HG03432 (cell line): ENCODE measurements around the gene FOXR1.

ENCODE experiments used
- ATAC-seq: cut with Tn5 transposase; IDR thresholded peaks from one replicate; pipeline ENCODE4 v1.9.1; 2021; ENCODE audit warnings: mild to moderate bottlenecking, moderate library complexity; ENCODE audit not compliant: unreplicated experiment

The FOXR1 gene

DNA sequence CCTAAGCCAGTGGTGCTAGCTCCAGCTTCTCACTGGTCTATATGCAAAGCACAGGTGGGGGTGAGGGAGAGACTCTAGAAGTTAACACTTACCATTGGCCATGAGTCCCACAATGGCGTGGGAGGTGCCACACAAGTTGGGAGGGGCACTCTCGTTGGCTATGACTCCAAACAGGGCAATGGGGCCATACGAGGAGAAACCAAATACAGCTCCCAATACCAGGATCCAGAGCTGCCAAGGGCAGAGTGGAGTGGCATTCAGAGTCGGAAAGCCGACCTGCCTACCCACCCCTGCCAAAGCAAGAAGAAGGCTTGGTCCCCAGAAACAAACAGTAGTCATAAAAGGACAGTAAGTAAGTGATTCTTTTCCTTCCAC, 53.5 kb downstream of the FOXR1 start:
- no peak for ATAC-seq

DNA sequence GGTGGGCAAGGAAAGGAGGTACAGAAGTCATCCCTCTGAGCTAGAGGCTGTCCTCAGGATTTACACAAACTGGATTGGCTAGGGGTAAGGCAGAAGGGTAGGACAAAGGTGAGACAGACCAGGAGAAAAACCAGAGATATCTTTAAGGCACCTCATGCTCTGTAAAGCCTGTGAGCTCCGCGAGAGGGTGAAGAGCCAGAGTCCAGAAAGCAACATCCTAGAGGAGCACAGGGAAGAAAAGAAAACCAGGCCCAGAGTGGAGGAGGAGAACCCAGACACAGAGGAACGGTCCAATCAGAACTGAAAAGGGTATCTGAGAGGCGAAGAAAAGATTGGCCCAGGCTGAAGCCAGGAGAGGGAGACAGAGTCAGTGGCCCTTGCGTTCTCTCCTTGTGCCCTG, 54.0 kb downstream of the FOXR1 start:
- no peak for ATAC-seq

DNA sequence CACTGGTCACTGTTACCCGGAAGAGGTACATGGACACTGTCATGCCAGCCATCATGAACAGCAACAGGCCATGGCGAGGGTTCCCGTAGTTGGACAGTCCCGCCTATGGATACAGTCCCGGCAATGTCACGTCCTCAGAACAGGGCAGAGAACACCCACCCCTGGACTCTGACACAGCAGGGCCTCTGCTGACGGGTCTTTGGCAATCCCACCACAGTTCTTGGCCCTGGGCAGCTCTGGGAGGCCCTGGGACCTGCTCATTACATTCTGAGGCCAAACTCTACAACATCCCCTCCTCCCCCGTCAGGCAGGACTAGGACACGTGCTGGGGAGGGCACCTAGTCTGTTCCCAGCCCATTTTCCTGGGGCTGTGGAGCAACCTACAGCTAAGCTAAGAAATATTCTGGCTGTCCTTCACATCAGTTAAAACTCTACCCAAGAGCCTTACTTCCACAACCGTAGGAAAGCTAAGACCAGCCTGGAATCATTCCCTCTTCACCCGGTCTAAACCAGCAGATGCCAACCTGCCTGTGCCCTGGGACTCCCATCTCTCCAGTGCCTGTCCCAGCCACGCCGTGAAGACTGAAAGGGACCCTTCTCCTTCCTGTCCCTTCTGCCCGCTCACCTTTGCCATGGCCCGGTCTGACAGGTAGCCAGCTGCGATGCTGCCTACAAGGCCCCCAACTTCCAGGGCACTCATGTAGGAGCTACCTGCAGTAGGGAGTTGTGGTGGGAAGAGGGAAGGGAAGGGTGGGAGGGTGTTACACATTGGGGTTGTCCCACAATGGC, 54.6 kb downstream of the FOXR1 start:
- ATAC-seq, result no peak

DNA sequence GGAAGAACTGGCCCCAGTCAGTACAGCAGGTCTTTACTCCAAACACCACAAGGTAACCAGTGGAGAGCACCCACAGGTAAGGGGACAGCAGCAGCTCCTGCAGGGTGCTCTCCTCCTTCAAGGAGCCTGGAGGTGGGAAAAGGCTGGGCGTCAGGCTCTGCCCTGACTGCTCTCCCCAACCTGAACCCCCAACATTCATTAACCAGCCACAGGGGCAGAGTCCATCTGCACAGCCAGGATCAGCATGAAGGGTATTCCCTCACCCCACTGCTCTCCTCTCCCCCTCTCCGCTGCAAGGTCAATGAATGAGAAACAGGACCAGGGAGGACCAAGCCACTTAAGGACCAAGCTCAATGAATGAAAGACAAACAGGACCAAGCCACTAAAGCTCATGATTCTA, 55.4 kb downstream of the FOXR1 start:
- no peak for ATAC-seq

DNA sequence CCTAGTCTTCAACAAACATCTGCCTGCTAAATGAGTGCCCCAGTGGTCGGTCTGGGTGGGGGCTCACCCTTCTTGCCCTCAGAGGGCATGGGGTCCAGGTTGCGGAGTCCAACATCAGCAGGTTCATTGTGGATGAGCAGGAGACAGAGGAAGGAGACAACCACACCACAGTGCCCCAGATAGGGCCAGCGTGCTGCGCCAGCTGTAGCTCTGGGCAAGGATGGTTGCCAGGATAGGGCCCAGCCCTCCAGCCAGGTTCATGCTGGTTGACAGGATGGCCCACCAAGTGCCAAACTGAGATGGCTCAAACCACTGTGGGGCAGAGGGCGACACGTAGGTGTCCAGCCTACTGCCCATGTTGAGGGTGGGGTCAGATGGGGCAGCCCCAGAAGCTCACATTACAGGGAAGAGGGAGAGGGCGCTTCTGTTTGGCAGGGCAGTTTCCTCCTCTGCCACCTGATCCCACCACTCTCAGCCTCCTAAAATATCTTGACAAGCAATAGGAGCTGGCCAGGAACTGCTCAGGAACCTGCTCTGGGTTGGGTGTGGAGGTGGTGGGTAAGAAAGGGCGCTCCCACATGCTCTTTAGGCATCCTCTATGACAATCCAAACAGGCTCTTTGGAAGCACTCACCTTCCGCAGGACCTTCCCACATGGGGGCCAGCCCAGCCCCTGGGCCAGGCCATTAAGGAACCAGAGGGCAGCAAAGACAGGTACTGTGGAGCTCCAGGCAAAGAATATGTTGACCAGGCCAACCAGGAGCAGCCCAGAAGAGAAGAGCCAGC, 56.2 kb downstream of the FOXR1 start:
- ATAC-seq, result no peak

DNA sequence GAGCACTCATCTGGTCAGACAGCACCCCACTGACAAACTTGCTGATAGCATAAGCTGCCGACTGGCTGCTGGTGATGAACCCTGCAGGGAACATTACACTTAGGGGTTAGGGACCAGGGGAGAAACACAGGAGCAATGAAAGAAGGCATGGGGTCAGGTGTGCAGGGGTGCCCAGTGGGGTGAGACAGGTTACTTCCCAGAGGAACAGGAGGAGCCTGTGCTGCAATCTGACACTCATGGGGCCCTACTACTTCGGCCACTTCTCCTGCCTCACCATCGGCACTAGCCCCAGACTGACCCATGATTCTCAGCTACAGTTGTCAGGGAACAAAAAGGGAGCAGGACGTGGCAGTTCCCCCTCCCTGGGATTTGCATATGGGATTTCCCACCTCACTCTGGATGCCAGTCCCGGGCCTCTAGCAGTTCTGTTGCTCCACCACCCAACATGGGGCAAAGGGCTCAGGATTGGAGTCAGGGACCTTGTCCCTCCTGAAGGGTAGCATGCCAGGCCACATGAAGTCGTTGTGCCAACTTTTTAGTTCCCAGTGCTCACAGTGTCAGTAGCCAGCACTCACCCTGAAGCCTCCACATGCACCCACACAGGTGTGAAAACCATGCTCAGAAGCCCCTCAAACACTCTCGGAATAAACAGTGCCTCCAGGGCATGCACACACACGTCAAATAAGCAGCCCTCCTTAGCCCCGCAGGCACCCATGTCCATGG, 56.9 kb downstream of the FOXR1 start:
- ATAC-seq, result no peak

DNA sequence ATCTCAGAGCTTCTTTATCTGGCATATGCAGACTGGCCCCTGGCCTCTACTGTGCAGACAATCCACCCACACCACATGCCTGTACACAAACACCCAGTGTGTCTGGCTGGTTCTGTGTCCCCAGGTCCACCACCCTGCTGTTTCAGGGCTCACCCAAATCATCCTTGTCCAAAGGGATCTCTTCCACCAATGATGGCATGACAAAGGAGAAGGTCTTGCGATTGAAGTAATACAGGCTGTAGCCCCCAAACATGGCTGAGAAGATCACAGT, 57.4 kb downstream of the FOXR1 start:
- no peak for ATAC-seq

DNA sequence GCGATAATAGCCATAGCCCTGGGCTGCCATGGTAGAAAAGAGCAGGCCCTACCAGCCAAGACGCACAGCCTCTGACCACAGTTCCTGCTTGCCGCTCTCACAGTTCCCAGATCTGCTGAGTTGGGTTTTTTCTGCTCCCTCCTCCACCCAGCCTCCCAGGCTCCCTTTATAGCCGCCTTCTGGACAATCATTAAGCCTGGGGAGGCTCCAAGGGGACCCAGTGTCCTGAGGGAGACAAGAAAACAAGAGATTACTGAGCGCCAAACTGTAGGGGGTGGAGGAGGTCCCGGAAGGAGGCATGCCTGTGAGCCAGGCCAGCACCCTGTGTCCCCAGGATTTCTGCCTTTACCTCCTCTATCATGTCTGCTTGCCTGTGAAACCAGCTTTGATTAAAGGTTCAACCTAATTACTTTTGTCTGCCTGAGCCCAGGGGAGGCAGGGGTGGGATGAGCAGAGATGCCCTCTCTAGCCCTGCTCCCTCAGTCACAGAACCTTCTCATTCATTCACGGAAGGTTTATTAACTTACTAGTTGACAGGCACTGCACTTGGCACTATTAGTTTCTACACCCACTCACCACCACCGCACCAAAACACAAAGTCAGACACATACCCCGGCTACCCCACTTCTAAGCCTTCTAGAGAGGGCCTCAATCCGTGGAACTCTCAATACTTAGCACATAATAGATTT, 57.9 kb downstream of the FOXR1 start:
- peak; percentile 16 for ATAC-seq

DNA sequence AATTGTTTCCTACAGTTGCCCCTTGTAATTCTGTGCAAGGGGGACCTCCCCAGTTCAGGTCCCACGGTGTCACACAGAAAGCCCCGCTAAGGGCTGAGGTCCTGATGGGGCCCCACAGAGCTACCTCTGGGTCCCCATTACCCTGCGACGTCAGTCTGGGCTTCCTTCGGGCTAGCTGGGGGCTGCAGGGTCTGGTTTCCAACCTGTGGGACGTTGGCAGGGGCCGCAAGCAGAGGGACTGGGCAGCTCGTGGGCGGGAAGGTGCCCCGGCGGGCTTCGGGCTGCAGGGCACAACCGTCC, 58.4 kb downstream of the FOXR1 start:
- peak; percentile 24 for ATAC-seq

DNA sequence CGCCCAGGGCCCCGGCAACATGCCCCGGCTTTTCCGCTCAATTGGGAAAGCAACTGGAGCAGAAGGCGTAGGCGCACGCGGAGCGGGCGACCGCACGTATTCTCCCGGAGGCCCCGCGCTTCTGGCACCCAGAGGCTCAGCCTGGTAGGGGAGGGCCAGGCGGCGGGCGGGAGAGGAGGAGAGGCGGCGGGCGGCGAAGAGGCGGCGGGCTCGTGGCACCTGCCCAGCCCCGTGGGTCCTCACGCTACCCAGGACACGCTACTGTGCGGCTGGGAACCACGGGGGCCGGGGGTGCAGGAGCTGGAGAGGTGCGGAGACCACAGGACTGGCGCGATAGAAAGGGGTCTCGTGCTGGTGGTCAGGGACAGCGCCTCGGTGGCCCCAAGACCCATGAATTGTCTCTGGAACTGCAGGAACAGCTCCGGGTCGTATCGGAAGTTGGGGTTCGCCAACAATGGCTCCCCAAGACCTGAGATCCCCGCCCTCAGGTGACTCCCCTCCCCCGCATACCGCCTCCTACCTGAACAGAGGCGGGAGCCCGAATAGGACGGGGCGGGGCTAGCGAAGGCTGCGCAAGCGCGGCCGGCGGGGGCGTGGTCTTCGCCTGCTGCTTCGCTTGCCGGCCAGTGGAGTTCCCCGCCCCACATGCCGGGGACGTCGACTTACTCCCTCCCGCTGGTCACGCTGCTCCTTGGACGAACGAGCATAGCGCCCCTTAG, 58.9 kb downstream of the FOXR1 start, which contains the start of gene SLC37A4:
Gene SLC37A4, minus strand, starts transcription at position 549 of the 719 bp plus-strand sequence.
- peak; percentile 87 for ATAC-seq
